ENCODE results near the gene NCMAP. TPM values are rescaled to one million over a fixed set of nuclear protein-coding genes. Genes with fewer than 3 reads are reported as not detected.

NCMAP gene
- total and polyA plus RNA-seq, 4 donors, result 1.5 to 20.2 (median 5.9) TPM

DNA sequence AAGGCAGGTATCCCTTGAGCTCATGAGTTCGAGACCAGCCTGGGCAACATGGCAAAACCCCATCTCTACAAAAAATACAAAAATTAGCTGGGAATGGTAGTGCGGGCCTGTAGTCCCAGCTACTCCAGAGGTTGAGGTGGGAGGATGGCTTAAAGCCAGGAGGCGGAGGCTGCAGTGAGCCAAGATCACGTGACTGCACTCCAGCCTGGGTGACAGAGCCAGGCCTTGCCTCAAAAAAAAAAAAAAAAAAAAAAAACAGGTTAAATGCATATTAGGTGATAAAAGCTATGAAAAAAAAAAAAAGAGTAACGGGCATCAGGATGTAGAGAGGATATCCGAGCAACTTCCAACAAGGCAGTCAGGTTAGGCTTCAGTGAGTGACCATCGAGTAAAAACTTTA, 84.4 kb downstream of the NCMAP start:
- TF ChIP-seq CTCF (IDR thresholded peaks at IDR 0.05; ENCODE audit: control extremely low read depth, extremely low read depth), result no peak
- H3K9me3 ChIP-seq (ENCODE audit: control insufficient read depth in 4 of 4, insufficient read depth in 3 of 4, low read length in 3 of 4), result no peaks in the 10 kb centered on the region
- no peak overlapping the region for H3K4me3 ChIP-seq
- H3K9ac ChIP-seq (ENCODE audit: insufficient read depth in 1 of 2, low read length in 2 of 2), result no peak overlapping the region
- 70 to 71% methylated on average over 7 of the region's 7 CpGs for WGBS, 2 donors
- peaks cover 3 to 17% (median 11%) of the 10 kb centered on the region in 5 donors for H3K4me1 ChIP-seq (ENCODE audit: control insufficient read depth in 5 of 5, insufficient read depth in 5 of 5, low read length in 5 of 5)
- no peak overlapping the region for H3K27ac ChIP-seq (ENCODE audit: low read depth in 1 of 2, low read length in 1 of 2)
- DNase-seq (peak in 2 of 3 donors; percentile 20 to 28), ATAC-seq (ENCODE audit: insufficient read depth, low FRiP score) (no peak)
- peaks cover 0 to 2% (median 0%) of the 10 kb centered on the region in 3 donors for H3K27me3 ChIP-seq (ENCODE audit: control insufficient read depth in 3 of 3, insufficient read depth in 3 of 3, low read length in 2 of 3)
- peaks cover 0 to 6% (median 0%) of the 10 kb centered on the region in 4 donors for H3K36me3 ChIP-seq (ENCODE audit: control insufficient read depth in 4 of 4, insufficient read depth in 4 of 4, low read length in 4 of 4)

GRCh38 chr1:24641646-24642151, 85.8 kb downstream of the NCMAP start:
- Histone ChIP-seq H3K4me1 (ENCODE audit: control insufficient read depth in 5 of 5, insufficient read depth in 5 of 5, low read length in 5 of 5) (peaks cover 3 to 17% (median 11%) of the 10 kb centered on the region in 5 donors), H3K27me3 (ENCODE audit: control insufficient read depth in 3 of 3, insufficient read depth in 3 of 3, low read length in 2 of 3) (peaks cover 0 to 2% (median 0%) of the 10 kb centered on the region in 3 donors), H3K9me3 (ENCODE audit: control insufficient read depth in 4 of 4, insufficient read depth in 3 of 4, low read length in 3 of 4) (no peaks in the 10 kb centered on the region), H3K27ac (ENCODE audit: low read depth in 1 of 2, low read length in 1 of 2) (peak overlapping the region; percentile 85 to 88), H3K36me3 (ENCODE audit: control insufficient read depth in 4 of 4, insufficient read depth in 4 of 4, low read length in 4 of 4) (peaks cover 0 to 6% (median 3%) of the 10 kb centered on the region in 4 donors), H3K9ac (ENCODE audit: insufficient read depth in 1 of 2, low read length in 2 of 2) (peak overlapping the region; percentile 26 to 68), H3K4me3 (peak overlapping the region; percentile 25)
- peak; percentile 31 to 41 (median 34) for DNase-seq
- TF ChIP-seq CTCF (IDR thresholded peaks at IDR 0.05; ENCODE audit: control extremely low read depth, extremely low read depth), result no peak
- no peak for ATAC-seq (ENCODE audit: insufficient read depth, low FRiP score)
- 14 to 15% methylated on average over 24 of the region's 24 CpGs for WGBS, 2 donors

DNA sequence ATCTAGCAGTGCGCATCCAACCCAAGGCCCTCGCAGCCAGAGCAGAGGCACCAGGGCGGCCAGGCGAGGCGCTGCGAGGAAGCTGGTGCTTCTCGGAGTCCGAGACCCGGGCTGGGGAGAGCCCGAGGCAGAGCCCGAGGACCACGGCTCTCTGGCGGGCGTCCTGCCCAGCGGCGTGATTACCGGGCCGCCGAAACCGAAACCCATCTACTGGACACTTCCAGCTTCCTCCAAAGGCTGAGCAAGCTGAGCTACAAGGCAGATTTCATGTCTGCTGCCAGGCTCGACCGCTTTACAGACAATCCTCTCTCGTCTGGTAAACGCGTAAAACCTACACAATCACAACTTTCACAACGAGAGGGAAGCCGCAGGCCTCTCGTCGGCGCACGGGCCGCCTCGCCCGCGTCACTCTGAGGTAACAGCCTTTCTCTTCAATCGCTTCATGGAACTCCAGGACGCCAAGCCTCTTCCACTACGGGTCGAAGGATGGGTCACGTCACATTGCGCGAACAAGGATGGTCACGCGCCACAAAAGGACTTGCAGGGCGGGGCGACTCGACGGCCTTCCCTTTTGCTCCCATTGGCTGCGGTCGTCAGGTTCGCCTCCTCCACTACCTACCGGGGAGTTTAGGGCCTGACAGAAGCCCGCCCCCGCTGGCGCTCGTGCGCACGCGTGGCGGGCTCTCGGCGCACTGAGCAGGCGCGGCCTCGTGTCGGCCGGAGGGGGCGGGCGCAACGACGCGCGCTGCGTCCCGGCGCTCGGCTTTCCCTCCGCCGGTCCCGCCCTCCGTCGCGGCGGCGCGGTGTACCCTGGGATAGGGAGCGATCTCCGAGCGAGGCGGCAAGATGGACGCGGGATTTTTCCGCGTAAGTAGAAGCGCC, 86.8 kb downstream of the NCMAP start, which contains the start of gene SRRM1:
TSS of gene SRRM1 (plus strand) at position 822 of the 882 bp plus-strand sequence. CDS start at position 847, 25 bp downstream.
- peak; percentile 96 for ATAC-seq (ENCODE audit: insufficient read depth, low FRiP score)
- DNase-seq, result peak; percentile 100
- Histone ChIP-seq H3K9me3 (ENCODE audit: control insufficient read depth in 4 of 4, insufficient read depth in 3 of 4, low read length in 3 of 4) (no peaks in the 10 kb centered on the region), H3K4me1 (ENCODE audit: control insufficient read depth in 5 of 5, insufficient read depth in 5 of 5, low read length in 5 of 5) (peaks cover 3 to 17% (median 11%) of the 10 kb centered on the region in 5 donors), H3K27ac (ENCODE audit: low read depth in 1 of 2, low read length in 1 of 2) (peak within 1 kb of the TSS; percentile 96 to 99), H3K27me3 (ENCODE audit: control insufficient read depth in 3 of 3, insufficient read depth in 3 of 3, low read length in 2 of 3) (no peaks in the 10 kb centered on the region), H3K36me3 (ENCODE audit: control insufficient read depth in 4 of 4, insufficient read depth in 4 of 4, low read length in 4 of 4) (peaks cover 1 to 13% (median 5%) of the 10 kb centered on the region in 4 donors), H3K4me3 (peak within 1 kb of the TSS; percentile 78), H3K9ac (ENCODE audit: insufficient read depth in 1 of 2, low read length in 2 of 2) (peak within 1 kb of the TSS; percentile 99 to 100)
- WGBS, 2 donors, result 0 to 1% methylated on average over 75 to 95 of the region's 95 CpGs
- no peak for TF ChIP-seq CTCF (IDR thresholded peaks at IDR 0.05; ENCODE audit: control extremely low read depth, extremely low read depth)

Measured in lung (tissue), 12 donors.